Sigmoid colon (tissue), 7 donors: ENCODE data around the gene DUOX2. TPM values are rescaled to one million over a fixed set of nuclear protein-coding genes. Genes with fewer than 3 reads are reported as not detected.
"Not testable (repeated sequence)": the region's sequence is repeated elsewhere in the genome, so short reads cannot be mapped to it uniquely, and the experiment has no call there.

Source experiments
- DNase-seq: peaks from one replicate; pipeline ENCODE4 v3.0.0-alpha.2; 2019
- H3K27ac ChIP-seq, 4 donors: fragments of 200-600 bp; sonication (generic); one replicate each; pipeline ENCODE4 v1.5.1; 2016 to 2019; ENCODE audit warnings: mild to moderate bottlenecking in 1 of 4
- H3K27me3 ChIP-seq, 3 donors: fragments of 200-600 bp; sonication (generic); one replicate each; pipeline ENCODE4 v1.5.1; 2019; ENCODE audit warnings: mild to moderate bottlenecking in 1 of 3
- H3K36me3 ChIP-seq, 4 donors: fragments of 200-600 bp; sonication (generic); one replicate each; pipeline ENCODE4 v1.5.1; 2016 to 2019
- H3K4me1 ChIP-seq, 4 donors: fragments of 200-600 bp; sonication (generic); one replicate each; pipeline ENCODE4 v1.5.1; 2017 to 2019
- H3K4me3 ChIP-seq, 4 donors: fragments of 200-600 bp; sonication (generic); one replicate each; pipeline ENCODE4 v1.5.1; 2017 to 2019; ENCODE audit warnings: mild to moderate bottlenecking in 2 of 4, moderate library complexity in 1 of 4
- H3K9me3 ChIP-seq, 4 donors: fragments of 200-600 bp in 3 of 4; sonication (generic) in 3 of 4; one replicate each; pipeline versions ENCODE4 v1.5.1 to v1.6.1; 2013 to 2019
- CTCF ChIP-seq, 4 experiments: fragments of 450-650 bp in 3 of 4; fragments of 200-600 bp in 1 of 4; IDR thresholded peaks; one replicate each; pipeline ENCODE4 v1.5.1; 2016 to 2019; ENCODE audit warnings: antibody characterized with exemption in 4 of 4, mild to moderate bottlenecking in 3 of 4, moderate library complexity in 2 of 4
- EP300 ChIP-seq, 4 donors: sonication (generic); formaldehyde crosslinking; IDR thresholded peaks; one replicate each; pipeline ENCODE4 v1.6.1; 2017; ENCODE audit warnings: antibody characterized with exemption in 4 of 4
- POLR2A ChIP-seq, 2 donors: fragments of 450-650 bp; IDR thresholded peaks; one replicate each; pipeline ENCODE4 v1.6.1; 2016; ENCODE audit warnings: antibody characterized with exemption in 2 of 2, mild to moderate bottlenecking in 2 of 2, moderate library complexity in 2 of 2
- POLR2AphosphoS5 ChIP-seq, 4 donors: sonication (generic); formaldehyde crosslinking; IDR thresholded peaks; one replicate each; pipeline ENCODE4 v1.6.1; 2017; ENCODE audit warnings: antibody characterized with exemption in 4 of 4
- WGBS, 2 donors: extraction: QIAGEN DNeasy Blood & Tissue Kit; methylation state at CpG; one replicate each; pipeline ENCODE4 v1.1.7; 2013; 5-methylcytosine and 5-hydroxymethylcytosine counted together
- intact Hi-C: fragments of 100-400 bp; cut with DNase I; formaldehyde crosslinking; loops from one replicate; pipeline ENCODE4 v1.15.1; 2023
- polyA plus RNA-seq, 3 donors: library from polyadenylated mRNA; stranded (reverse); fragments of 200-250 nt; gene quantifications; one replicate each; pipeline ENCODE4 v1.2.3, GENCODE V29; 2013
- total RNA-seq, 4 donors: library from RNA; depleted of rRNA; stranded (reverse); fragments of >200 nt; gene quantifications; one replicate each; pipeline ENCODE4 v1.1.0, GENCODE V29; 2016
- donor health status: healthy with polysubstance abuse.
- donor health status: Bipolar disorder and iron deficiency.
- donor health status: healthy.

Gene DUOX2
- total and polyA plus RNA-seq, 7 donors, result 0.14 to 125 (median 0.71) TPM

- WGBS, 2 donors, result 51 to 80% methylated on average over 11 of the region's 11 CpGs
- no peak for DNase-seq
- Histone ChIP-seq H3K27ac (no peak overlapping the region), H3K9me3 (no peaks in the 10 kb centered on the region), H3K36me3 (no peaks in the 10 kb centered on the region), H3K4me3 (no peak overlapping the region), H3K4me1 (peaks cover 0 to 28% (median 17%) of the 10 kb centered on the region in 4 donors), H3K27me3 (peaks cover 35 to 64% (median 48%) of the 10 kb centered on the region in 3 donors)
- no peak for TF ChIP-seq POLR2A (IDR thresholded peaks at IDR 0.05)
- TF ChIP-seq EP300 (IDR thresholded peaks at IDR 0.05), result no peak
- TF ChIP-seq POLR2AphosphoS5 (IDR thresholded peaks at IDR 0.05), result no peak
- no peak for TF ChIP-seq CTCF (IDR thresholded peaks at IDR 0.05)
- intact Hi-C loops, result no loop called here
Observed at GRCh38 chr15:45110256-45110820, 3.6 kb downstream of the DUOX2 start.

GRCh38 chr15:45107941-45108630 is 5.9 kb downstream of the DUOX2 start:
- TF ChIP-seq EP300 (IDR thresholded peaks at IDR 0.05), result no peak
- TF ChIP-seq CTCF (IDR thresholded peaks at IDR 0.05), result no peak
- no peak for TF ChIP-seq POLR2AphosphoS5 (IDR thresholded peaks at IDR 0.05)
- no peak for TF ChIP-seq POLR2A (IDR thresholded peaks at IDR 0.05)
- H3K9me3 ChIP-seq, result no peaks in the 10 kb centered on the region
- intact Hi-C loops, result no loop called here
- peaks cover 17 to 41% (median 26%) of the 10 kb centered on the region in 3 donors for H3K27me3 ChIP-seq
- no peaks in the 10 kb centered on the region for H3K36me3 ChIP-seq
- DNase-seq, result peak; percentile 49
- 92 to 96% methylated on average over 10 of the region's 10 CpGs for WGBS, 2 donors
- H3K27ac ChIP-seq, result no peak overlapping the region
- H3K4me3 ChIP-seq, result no peak overlapping the region
- H3K4me1 ChIP-seq, result peaks cover 0 to 19% (median 9%) of the 10 kb centered on the region in 4 donors

- 83 to 84% methylated on average over 15 of the region's 15 CpGs for WGBS, 2 donors
- Histone ChIP-seq H3K27ac (no peak overlapping the region), H3K4me3 (no peak overlapping the region), H3K4me1 (no peaks in the 10 kb centered on the region), H3K36me3 (no peaks in the 10 kb centered on the region), H3K27me3 (peaks cover 0 to 22% (median 7%) of the 10 kb centered on the region in 3 donors), H3K9me3 (no peaks in the 10 kb centered on the region)
- DNase-seq, result peak; percentile 58
- intact Hi-C loops, result no loop called here
- TF ChIP-seq POLR2AphosphoS5 (IDR thresholded peaks at IDR 0.05), result no peak
- TF ChIP-seq EP300 (IDR thresholded peaks at IDR 0.05), result no peak
- no peak for TF ChIP-seq CTCF (IDR thresholded peaks at IDR 0.05)
- no peak for TF ChIP-seq POLR2A (IDR thresholded peaks at IDR 0.05)
Observed at GRCh38 chr15:45106002-45106790, 7.8 kb downstream of the DUOX2 start.

GRCh38 chr15:45105586-45105985 is 8.4 kb downstream of the DUOX2 start:
- intact Hi-C loops, result no loop called here
- DNase-seq, result peak; percentile 44
- 93 to 95% methylated on average over 11 of the region's 11 CpGs for WGBS, 2 donors

GRCh38 chr15:45104170-45104569 is 9.8 kb downstream of the DUOX2 start:
- intact Hi-C loops, H3K27ac ChIP-seq, H3K9me3 ChIP-seq, H3K4me1 ChIP-seq, H3K36me3 ChIP-seq, H3K27me3 ChIP-seq, H3K4me3 ChIP-seq: not testable (repeated sequence)
- peak; percentile 35 for DNase-seq
- 92 to 93% methylated on average over 9 of the region's 9 CpGs for WGBS, 2 donors

More at GRCh38 chr15:45105586-45105985, 8.4 kb downstream of the DUOX2 start:
- Histone ChIP-seq H3K4me3 (no peak overlapping the region), H3K27ac (no peak overlapping the region), H3K36me3 (no peaks in the 10 kb centered on the region), H3K27me3 (peaks cover 0 to 21% (median 7%) of the 10 kb centered on the region in 3 donors), H3K4me1 (no peaks in the 10 kb centered on the region), H3K9me3 (no peaks in the 10 kb centered on the region)
- TF ChIP-seq POLR2AphosphoS5 (IDR thresholded peaks at IDR 0.05), result no peak
- no peak for TF ChIP-seq POLR2A (IDR thresholded peaks at IDR 0.05)
- no peak for TF ChIP-seq EP300 (IDR thresholded peaks at IDR 0.05)
- TF ChIP-seq CTCF (IDR thresholded peaks at IDR 0.05), result no peak
